NCI-H1694 treated with DMSO at 0.1 percent for 48 hours (cell line): ENCODE measurements around the gene OTUD4.
"Not testable (repeated sequence)": the region's sequence is repeated elsewhere in the genome, so short reads cannot be mapped to it uniquely, and the experiment has no call there.

Experiments
- DNase-seq: peaks from one replicate; lab custom pipeline; 2025; lab: John Stamatoyannopoulos, UW

The OTUD4 gene

GRCh38 chr4:145179281-145179860 lies 1.0 kb downstream of the OTUD4 start:
- DNase-seq: no peak

- DNase-seq: no peak
These were observed 1.6 kb downstream of the OTUD4 start for GRCh38 chr4:145178740-145179280.

GRCh38 chr4:145177906-145178538 lies 2.4 kb downstream of the OTUD4 start:
- DNase-seq: no peak

- no peak for DNase-seq
These were observed 2.9 kb downstream of the OTUD4 start for GRCh38 chr4:145177511-145177905.

- no peak for DNase-seq
These were observed 3.6 kb downstream of the OTUD4 start for GRCh38 chr4:145176641-145177432.

- DNase-seq: no peak
These were observed 8.5 kb downstream of the OTUD4 start for GRCh38 chr4:145171911-145172310.

- DNase-seq: no peak
These were observed 10.2 kb downstream of the OTUD4 start for GRCh38 chr4:145170223-145170622.

- DNase-seq: no peak
These were observed 11.7 kb downstream of the OTUD4 start for GRCh38 chr4:145168581-145169187.

GRCh38 chr4:145167887-145168286 lies 12.5 kb downstream of the OTUD4 start:
- no peak for DNase-seq

GRCh38 chr4:145161549-145161948 lies 18.8 kb downstream of the OTUD4 start:
- DNase-seq: no peak

- DNase-seq: no peak
These were observed 23.4 kb downstream of the OTUD4 start for GRCh38 chr4:145156986-145157385.

- DNase-seq: no peak
These were observed 25.0 kb downstream of the OTUD4 start for GRCh38 chr4:145155268-145155870.

- no peak for DNase-seq
These were observed 25.8 kb downstream of the OTUD4 start for GRCh38 chr4:145154573-145154972.

GRCh38 chr4:145153904-145154298 lies 26.5 kb downstream of the OTUD4 start:
- DNase-seq: no peak

GRCh38 chr4:145153181-145153903 lies 27.0 kb downstream of the OTUD4 start:
- no peak for DNase-seq

GRCh38 chr4:145148980-145149379 lies 31.4 kb downstream of the OTUD4 start:
- no peak for DNase-seq

GRCh38 chr4:145136219-145136618 lies 44.2 kb downstream of the OTUD4 start:
- not testable (repeated sequence) for DNase-seq

- no peak for DNase-seq
These were observed 47.8 kb downstream of the OTUD4 start for GRCh38 chr4:145132511-145133098.

- no peak for DNase-seq
These were observed 48.5 kb downstream of the OTUD4 start for GRCh38 chr4:145131848-145132247.

GRCh38 chr4:145130788-145131399 lies 49.5 kb downstream of the OTUD4 start:
- DNase-seq: no peak

- DNase-seq: no peak
These were observed 50.3 kb downstream of the OTUD4 start for GRCh38 chr4:145130130-145130529.
